HG03060 (cell line): Measurements from ENCODE around the gene DHRS11.

Source experiments
- ATAC-seq: cut with Tn5 transposase; IDR thresholded peaks from one replicate; pipeline ENCODE4 v1.9.1; 2021; ENCODE audit warnings: low read depth, moderate number of reproducible peaks; ENCODE audit not compliant: unreplicated experiment

DHRS11 gene

DNA sequence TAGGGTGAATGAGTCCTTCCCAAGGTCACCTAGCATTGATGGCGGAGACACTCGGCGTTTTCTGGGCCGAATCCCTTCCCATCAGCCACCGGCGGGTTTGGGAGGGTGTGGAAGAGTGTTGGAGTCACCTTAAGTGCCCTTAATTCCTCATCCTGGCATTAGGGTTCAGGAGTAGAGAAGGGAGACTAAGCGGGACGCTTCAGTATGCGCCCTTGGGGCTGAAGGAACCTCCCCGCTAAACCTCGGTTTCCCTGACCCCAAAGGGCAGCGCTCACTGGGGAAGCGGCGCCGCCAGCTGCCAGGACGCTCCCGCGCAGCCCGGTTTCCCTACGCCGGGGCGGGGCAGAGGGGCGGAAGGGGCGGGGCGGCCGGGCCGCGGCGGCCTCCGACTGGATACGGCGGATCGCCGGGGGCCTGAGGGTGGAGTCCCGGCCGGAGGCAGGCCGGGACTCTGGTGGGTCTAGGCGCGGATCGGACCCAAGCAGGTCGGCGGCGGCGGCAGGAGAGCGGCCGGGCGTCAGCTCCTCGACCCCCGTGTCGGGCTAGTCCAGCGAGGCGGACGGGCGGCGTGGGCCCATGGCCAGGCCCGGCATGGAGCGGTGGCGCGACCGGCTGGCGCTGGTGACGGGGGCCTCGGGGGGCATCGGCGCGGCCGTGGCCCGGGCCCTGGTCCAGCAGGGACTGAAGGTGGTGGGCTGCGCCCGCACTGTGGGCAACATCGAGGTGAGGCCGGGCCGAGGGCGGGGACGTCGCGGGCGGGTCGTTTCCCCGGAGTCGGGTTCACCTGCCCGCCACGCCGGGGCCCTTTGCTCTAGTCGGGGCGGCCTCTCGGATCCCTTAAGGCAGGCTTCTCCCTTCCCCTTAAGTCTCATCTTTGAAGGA is at the start of gene DHRS11:
DHRS11 (plus strand) TSS at position 446 of the 882 bp plus-strand sequence; CDS start at position 577, 131 bp downstream.
- no peak for ATAC-seq

- ATAC-seq, result no peak
Observed at GRCh38 chr17:36542755-36543154, 48.9 kb upstream of the DHRS11 start.

GRCh38 chr17:36544044-36544306 is 47.7 kb upstream of the DHRS11 start:
- ATAC-seq, result no peak

- ATAC-seq, result peak; percentile 30
Observed at GRCh38 chr17:36544307-36545076, 47.2 kb upstream of the DHRS11 start, which contains the start of gene GGNBP2. Gene GGNBP2 (plus strand): TSS chr17:36544919. CDS start chr17:36545725, 806 bp downstream.

DNA sequence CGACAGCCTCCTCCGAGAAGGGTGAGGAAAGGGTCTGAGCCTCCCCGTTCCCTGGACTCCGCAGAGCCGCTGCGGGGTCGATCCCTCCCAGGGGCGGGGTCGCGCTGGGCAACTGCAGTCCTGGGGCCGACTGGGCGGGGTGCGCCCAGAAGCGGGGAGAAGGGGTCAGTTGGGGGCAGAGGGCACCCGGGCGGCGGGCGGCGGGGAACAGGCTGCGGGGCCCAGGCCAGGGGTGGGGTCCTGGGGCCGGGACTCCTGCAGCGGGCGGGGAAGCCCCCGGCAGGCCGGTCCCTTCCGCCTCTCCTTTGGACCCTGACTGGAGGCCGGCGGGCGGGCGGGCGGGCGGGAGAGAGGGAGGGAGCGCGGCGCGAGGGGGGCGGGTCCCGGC is 46.6 kb upstream of the DHRS11 start:
- ATAC-seq, result peak; percentile 18

GRCh38 chr17:36545465-36546417 is 45.9 kb upstream of the DHRS11 start:
- peak; percentile 46 for ATAC-seq

- no peak for ATAC-seq
Observed at GRCh38 chr17:36546418-36547093, 45.1 kb upstream of the DHRS11 start.

- no peak for ATAC-seq
Observed at GRCh38 chr17:36547776-36548175, 43.9 kb upstream of the DHRS11 start.

DNA sequence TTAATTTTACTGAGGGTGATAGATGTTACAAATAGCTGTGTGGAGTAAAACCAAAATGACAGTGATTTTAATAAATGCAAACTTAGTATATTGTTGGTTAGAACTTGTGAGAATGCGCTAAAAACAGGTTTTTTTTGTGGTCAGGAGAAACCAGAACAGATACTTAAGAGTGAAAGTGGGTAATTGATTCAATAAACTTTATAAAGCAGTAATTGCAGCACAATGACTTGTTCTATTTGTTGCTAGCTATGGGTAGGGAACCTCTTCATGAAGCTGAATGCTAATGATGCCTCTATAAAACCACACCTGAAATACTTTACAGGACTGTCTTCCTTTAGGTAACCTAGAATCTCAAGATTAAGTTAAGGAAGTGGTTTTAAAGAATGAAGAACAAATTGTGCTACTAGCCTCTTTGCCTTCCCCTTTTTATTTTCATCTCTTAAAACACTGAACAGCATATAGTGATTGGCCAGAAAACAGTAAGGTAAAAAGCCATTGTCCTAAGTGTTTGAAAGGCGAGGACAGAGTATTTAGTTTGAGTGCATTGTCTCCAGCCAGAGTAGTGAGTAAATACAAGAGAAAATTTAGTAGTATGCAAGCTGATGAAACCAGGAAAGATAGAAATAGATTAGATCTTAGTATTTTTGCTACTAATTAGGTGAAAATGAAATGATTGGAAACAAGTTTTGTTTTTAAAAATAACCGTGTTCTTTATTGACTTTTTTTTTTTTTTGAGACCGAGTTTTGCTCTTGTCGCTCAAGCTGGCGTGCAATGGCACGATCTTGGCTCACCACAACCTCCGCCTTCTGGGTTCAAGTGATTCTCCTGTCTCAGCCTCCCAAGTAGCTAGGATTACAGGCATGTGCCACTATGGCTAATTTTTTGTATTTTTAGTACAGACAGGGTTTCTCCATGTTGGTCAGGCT is 40.9 kb upstream of the DHRS11 start:
- no peak for ATAC-seq

- ATAC-seq, result no peak
Observed at GRCh38 chr17:36553459-36553858, 38.2 kb upstream of the DHRS11 start.

GRCh38 chr17:36566081-36566480 is 25.6 kb upstream of the DHRS11 start:
- ATAC-seq, result no peak

DNA sequence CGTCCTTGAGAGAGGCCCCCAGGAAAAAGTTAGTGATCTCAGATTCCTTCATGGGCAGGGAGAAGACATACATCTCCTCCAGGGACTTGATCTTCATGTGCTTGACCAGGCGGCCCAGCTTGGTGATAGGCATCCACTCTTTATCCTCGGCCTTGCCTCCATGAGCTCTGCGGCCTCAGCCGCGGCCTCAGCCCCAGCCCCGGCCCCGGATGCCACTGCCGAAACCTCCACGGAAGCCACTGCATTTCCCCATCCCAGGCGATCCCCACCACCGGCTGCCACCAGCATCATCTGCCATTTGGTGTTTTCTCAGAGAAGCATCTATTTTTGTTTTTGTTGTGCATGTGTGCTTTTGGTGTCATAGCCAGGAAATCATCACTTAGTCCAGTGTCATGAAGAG is 16.7 kb upstream of the DHRS11 start:
- ATAC-seq, result no peak

- no peak for ATAC-seq
Observed at GRCh38 chr17:36576793-36577192, 14.9 kb upstream of the DHRS11 start.

DNA sequence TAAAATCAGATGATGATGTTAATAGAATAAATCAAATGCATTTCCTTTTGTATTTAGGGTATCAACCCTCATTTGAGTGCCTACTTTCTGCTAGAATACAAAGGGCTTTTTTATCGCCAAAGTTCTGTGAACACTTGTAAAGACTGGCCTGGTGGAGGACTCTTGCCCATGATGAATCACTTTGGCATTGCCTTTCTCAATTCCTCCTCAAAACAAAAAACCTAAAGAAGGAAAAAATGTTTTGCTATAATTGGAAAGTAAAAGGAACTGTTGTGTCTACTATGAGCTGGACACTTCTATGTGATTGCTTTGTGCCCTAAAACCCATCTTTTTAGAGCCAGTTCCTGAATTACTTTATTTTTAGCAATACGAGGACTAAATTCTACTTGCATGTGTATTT is 13.0 kb upstream of the DHRS11 start:
- no peak for ATAC-seq

DNA sequence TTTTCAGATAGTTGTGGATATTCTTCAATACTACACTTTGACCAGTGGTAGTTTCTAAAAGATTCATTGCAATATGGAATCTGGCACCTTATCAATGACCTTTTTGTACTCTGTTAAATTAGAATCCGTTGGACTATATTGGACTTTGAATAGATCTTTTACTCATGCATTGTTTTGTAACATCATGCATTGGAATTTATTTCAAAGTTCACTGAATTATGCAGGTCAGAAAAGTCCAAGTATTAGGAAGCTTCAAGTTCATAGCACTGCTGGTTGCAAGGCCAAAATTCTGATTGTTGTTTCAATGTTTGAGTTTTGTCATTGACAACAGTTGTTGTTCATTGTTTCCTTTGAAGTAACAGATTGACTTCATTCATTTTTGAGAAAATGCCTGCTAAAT is 7.9 kb upstream of the DHRS11 start:
- no peak for ATAC-seq

DNA sequence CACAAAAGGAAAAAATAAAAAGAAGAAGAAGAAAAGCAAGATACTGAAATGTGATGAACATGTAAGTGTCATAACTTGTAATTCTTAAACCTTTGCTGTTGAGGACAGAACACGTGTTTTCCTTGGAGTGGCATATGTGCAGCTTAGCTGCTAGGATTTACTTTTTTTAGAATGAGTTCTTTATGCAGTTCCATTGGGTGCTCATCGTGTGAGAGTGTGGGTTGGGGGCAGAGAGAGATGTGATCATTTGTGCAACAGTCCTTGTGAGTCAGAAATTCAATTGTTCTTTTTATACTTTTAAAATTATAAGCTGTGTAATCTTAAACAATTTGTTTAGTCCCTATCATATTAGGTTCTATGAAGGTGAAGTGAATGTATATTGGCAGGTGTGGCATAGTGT is 5.5 kb upstream of the DHRS11 start:
- no peak for ATAC-seq

- no peak for ATAC-seq
Observed at GRCh38 chr17:36590082-36590481, 1.6 kb upstream of the DHRS11 start.

DNA sequence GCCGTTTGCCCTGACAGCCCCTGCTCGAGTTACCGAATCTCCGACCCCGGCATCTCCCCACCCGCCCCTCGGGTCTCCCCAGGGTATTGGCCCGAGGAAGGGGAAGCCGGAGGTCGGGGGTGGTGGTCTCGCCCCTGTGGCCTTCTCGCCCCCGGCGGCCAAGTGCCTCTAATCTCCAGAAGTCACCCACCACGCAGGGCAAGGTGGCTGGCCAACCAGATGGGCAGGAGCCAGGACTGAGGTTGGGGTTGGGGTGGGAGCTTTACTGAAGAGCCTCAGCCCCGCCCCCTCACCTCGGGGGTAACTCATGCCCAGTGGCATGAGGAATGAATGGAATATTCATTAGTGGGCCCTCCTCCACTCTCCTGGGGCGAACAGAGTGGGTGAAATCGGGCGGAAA is 637 bp downstream of the DHRS11 start:
- no peak for ATAC-seq

GRCh38 chr17:36592716-36593321 is 1.1 kb downstream of the DHRS11 start:
- ATAC-seq, result no peak
